Sigmoid colon (tissue), 7 donors: ENCODE results near the gene HAGH. TPM values are rescaled to one million over a fixed set of nuclear protein-coding genes. Genes with fewer than 3 reads are reported as not detected.

Source experiments
- DNase-seq: peaks from one replicate; pipeline ENCODE4 v3.0.0-alpha.2; 2019
- H3K27ac ChIP-seq, 4 donors: fragments of 200-600 bp; sonication (generic); one replicate each; pipeline ENCODE4 v1.5.1; 2016 to 2019; ENCODE audit warnings: mild to moderate bottlenecking in 1 of 4
- H3K27me3 ChIP-seq, 3 donors: fragments of 200-600 bp; sonication (generic); one replicate each; pipeline ENCODE4 v1.5.1; 2019; ENCODE audit warnings: mild to moderate bottlenecking in 1 of 3
- H3K36me3 ChIP-seq, 4 donors: fragments of 200-600 bp; sonication (generic); one replicate each; pipeline ENCODE4 v1.5.1; 2016 to 2019
- H3K4me1 ChIP-seq, 4 donors: fragments of 200-600 bp; sonication (generic); one replicate each; pipeline ENCODE4 v1.5.1; 2017 to 2019
- H3K4me3 ChIP-seq, 4 donors: fragments of 200-600 bp; sonication (generic); one replicate each; pipeline ENCODE4 v1.5.1; 2017 to 2019; ENCODE audit warnings: mild to moderate bottlenecking in 2 of 4, moderate library complexity in 1 of 4
- H3K9me3 ChIP-seq, 4 donors: fragments of 200-600 bp in 3 of 4; sonication (generic) in 3 of 4; one replicate each; pipeline versions ENCODE4 v1.5.1 to v1.6.1; 2013 to 2019
- EP300 ChIP-seq, 4 donors: sonication (generic); formaldehyde crosslinking; IDR thresholded peaks; one replicate each; pipeline ENCODE4 v1.6.1; 2017; ENCODE audit warnings: antibody characterized with exemption in 4 of 4
- POLR2A ChIP-seq, 2 donors: fragments of 450-650 bp; IDR thresholded peaks; one replicate each; pipeline ENCODE4 v1.6.1; 2016; ENCODE audit warnings: antibody characterized with exemption in 2 of 2, mild to moderate bottlenecking in 2 of 2, moderate library complexity in 2 of 2
- POLR2AphosphoS5 ChIP-seq, 4 donors: sonication (generic); formaldehyde crosslinking; IDR thresholded peaks; one replicate each; pipeline ENCODE4 v1.6.1; 2017; ENCODE audit warnings: antibody characterized with exemption in 4 of 4
- WGBS, 2 donors: extraction: QIAGEN DNeasy Blood & Tissue Kit; methylation state at CpG; one replicate each; pipeline ENCODE4 v1.1.7; 2013; 5-methylcytosine and 5-hydroxymethylcytosine counted together
- intact Hi-C: fragments of 100-400 bp; cut with DNase I; formaldehyde crosslinking; loops from one replicate; pipeline ENCODE4 v1.15.1; 2023
- polyA plus RNA-seq, 3 donors: library from polyadenylated mRNA; stranded (reverse); fragments of 200-250 nt; gene quantifications; one replicate each; pipeline ENCODE4 v1.2.3, GENCODE V29; 2013
- total RNA-seq, 4 donors: library from RNA; depleted of rRNA; stranded (reverse); fragments of >200 nt; gene quantifications; one replicate each; pipeline ENCODE4 v1.1.0, GENCODE V29; 2016
- TF ChIP-seq, protein P1 (sequence below), 4 experiments: fragments of 450-650 bp in 3 of 4; fragments of 200-600 bp in 1 of 4; IDR thresholded peaks; one replicate each; pipeline ENCODE4 v1.5.1; 2016 to 2019; ENCODE audit warnings: antibody characterized with exemption in 4 of 4, mild to moderate bottlenecking in 3 of 4, moderate library complexity in 2 of 4
- donor health status: healthy with polysubstance abuse.
- donor health status: Bipolar disorder and iron deficiency.
- donor health status: healthy.

The HAGH gene
- total and polyA plus RNA-seq, 7 donors: 54.1 to 163 (median 86.9) TPM

DNA sequence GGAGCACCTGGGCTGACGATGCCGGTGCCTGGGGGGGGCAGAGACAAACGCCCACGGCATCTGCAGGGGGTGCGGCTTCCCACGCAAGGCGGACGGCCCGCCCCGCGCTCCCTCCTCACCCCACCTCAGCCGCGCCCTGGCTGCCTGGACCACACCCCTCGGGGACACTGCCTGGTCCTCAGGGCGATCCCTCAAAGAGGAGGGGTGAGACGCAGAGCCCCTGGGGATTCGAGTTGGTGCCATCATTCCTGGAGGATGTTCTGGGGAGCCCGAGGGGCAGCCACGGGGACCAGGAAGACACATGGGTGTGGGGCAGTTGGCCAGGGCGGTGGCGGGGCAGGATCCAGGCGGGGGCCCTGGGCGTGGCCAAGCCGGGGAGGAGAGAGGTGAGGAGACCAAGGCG is 37.0 kb downstream of the HAGH start:
- intact Hi-C loops: no loop called here
- H3K4me3 ChIP-seq: no peak overlapping the region
- H3K4me1 ChIP-seq: peaks cover 0 to 14% (median 7%) of the 10 kb centered on the region in 4 donors
- no peaks in the 10 kb centered on the region for H3K9me3 ChIP-seq
- no peak for TF ChIP-seq POLR2A (IDR thresholded peaks at IDR 0.05)
- TF ChIP-seq, protein P1, sequence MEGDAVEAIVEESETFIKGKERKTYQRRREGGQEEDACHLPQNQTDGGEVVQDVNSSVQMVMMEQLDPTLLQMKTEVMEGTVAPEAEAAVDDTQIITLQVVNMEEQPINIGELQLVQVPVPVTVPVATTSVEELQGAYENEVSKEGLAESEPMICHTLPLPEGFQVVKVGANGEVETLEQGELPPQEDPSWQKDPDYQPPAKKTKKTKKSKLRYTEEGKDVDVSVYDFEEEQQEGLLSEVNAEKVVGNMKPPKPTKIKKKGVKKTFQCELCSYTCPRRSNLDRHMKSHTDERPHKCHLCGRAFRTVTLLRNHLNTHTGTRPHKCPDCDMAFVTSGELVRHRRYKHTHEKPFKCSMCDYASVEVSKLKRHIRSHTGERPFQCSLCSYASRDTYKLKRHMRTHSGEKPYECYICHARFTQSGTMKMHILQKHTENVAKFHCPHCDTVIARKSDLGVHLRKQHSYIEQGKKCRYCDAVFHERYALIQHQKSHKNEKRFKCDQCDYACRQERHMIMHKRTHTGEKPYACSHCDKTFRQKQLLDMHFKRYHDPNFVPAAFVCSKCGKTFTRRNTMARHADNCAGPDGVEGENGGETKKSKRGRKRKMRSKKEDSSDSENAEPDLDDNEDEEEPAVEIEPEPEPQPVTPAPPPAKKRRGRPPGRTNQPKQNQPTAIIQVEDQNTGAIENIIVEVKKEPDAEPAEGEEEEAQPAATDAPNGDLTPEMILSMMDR (IDR thresholded peaks at IDR 0.05): no peak
- TF ChIP-seq EP300 (IDR thresholded peaks at IDR 0.05): no peak
- TF ChIP-seq POLR2AphosphoS5 (IDR thresholded peaks at IDR 0.05): no peak
- 51 to 85% methylated on average over 25 of the region's 25 CpGs for WGBS, 2 donors
- no peaks in the 10 kb centered on the region for H3K27me3 ChIP-seq
- DNase-seq: peak; percentile 58
- peaks cover 0 to 61% (median 32%) of the 10 kb centered on the region in 4 donors for H3K36me3 ChIP-seq
- H3K27ac ChIP-seq: no peak overlapping the region

DNA sequence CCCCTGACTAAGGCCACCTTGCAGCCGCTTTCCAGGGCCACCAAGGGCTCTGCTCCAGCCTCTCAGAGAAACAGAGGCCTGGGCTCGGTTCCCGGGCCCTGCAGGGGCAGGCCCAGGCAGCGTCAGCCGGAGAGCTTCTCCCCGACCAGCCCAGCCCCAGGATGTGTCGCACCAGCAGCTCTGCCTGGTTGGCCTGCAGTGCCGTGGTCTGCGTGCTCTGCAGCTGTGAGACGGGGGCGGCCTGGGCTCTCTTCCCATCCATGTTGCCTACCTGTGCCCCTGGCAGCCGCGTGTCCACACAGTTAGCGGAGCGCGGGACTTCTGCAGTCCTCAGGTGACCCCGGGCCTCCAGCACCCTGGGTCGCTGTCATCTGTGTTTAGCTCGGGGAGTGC is 37.9 kb downstream of the HAGH start:
- Histone ChIP-seq H3K4me3 (no peak overlapping the region), H3K4me1 (peaks cover 0 to 23% (median 16%) of the 10 kb centered on the region in 4 donors), H3K36me3 (peaks cover 0 to 61% (median 32%) of the 10 kb centered on the region in 4 donors), H3K27ac (no peak overlapping the region), H3K27me3 (no peaks in the 10 kb centered on the region), H3K9me3 (no peaks in the 10 kb centered on the region)
- intact Hi-C loops: no loop called here
- TF ChIP-seq, protein P1 (IDR thresholded peaks at IDR 0.05): no peak
- no peak for TF ChIP-seq POLR2A (IDR thresholded peaks at IDR 0.05)
- TF ChIP-seq EP300 (IDR thresholded peaks at IDR 0.05): no peak
- TF ChIP-seq POLR2AphosphoS5 (IDR thresholded peaks at IDR 0.05): no peak
- WGBS, 2 donors: 78 to 87% methylated on average over 19 of the region's 19 CpGs
- DNase-seq: peak; percentile 58

DNA sequence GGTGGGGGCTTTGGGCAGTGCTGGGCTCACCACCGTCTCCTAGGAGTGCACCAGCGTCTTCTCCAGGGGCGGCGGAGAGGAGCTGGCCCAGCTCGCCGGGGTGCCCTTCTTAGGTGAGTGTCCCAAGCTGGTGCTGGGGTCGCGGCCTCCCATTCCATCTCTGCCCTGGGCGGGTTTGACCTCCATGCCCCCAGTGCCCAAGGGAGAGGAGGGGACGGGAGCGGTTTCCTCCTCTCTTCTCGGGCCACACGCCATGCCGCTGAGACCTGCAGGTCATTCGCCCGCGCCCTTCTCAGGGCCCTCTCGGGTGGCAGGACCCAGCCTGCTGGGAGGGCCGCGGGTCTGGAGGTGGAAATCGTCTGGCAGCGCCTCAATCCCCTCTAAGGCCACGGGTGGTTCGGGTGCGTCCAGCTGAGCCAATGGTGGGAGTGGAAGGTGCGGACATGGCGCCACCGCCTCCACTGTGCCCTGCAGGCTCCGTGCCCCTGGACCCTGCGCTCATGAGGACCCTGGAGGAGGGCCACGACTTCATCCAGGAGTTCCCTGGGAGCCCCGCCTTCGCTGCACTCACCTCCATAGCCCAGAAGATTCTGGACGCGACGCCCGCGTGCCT is 38.4 kb downstream of the HAGH start:
- WGBS, 2 donors: 94 to 95% methylated on average over 38 of the region's 38 CpGs
- H3K36me3 ChIP-seq: peaks cover 0 to 61% (median 32%) of the 10 kb centered on the region in 4 donors
- intact Hi-C loops: no loop called here

DNA sequence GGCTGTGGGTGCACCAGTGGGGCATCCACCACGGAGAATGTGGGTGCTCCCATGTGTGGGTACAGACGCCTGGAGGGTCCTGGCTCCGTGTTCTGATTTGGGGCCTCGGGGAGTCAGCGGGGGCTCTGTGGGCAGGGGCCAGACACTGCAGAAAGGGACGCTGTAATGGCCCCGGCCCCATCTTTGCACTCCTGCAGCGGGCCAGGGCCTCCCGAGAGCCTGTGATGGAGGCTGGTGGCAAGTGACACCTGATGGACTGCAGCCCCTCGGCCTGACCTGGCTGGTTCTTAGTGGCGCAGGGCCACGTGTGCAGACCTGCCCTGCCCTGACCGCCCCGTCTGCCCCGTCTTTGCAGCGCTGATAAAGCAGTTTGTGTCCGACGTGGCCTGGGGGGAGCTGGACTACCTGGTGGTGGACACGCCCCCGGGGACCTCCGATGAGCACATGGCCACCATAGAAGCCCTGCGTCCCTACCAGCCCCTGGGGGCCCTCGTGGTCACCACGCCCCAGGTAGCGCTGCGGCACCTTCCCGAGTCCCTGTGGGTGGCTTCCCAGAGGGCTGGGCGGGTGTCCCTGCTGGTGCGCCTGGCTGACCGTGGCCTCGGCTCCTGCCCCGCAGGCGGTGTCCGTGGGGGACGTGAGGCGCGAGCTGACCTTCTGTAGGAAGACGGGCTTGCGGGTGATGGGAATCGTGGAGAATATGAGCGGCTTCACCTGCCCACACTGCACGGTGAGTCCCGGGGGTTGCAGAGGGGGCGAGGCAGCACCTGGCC is 39.1 kb downstream of the HAGH start:
- Histone ChIP-seq H3K36me3 (peaks cover 0 to 61% (median 32%) of the 10 kb centered on the region in 4 donors), H3K9me3 (no peaks in the 10 kb centered on the region), H3K27ac (no peak overlapping the region), H3K4me3 (no peak overlapping the region), H3K27me3 (no peaks in the 10 kb centered on the region), H3K4me1 (peaks cover 0 to 28% (median 21%) of the 10 kb centered on the region in 4 donors)
- intact Hi-C loops: no loop called here
- WGBS, 2 donors: 94 to 96% methylated on average over 44 of the region's 44 CpGs
- TF ChIP-seq, protein P1 (IDR thresholded peaks at IDR 0.05): no peak
- TF ChIP-seq EP300 (IDR thresholded peaks at IDR 0.05) (no peak), POLR2A (IDR thresholded peaks at IDR 0.05) (no peak), POLR2AphosphoS5 (IDR thresholded peaks at IDR 0.05) (no peak)
- DNase-seq: no peak

More for the DNA sequence above, 38.4 kb downstream of the HAGH start:
- TF ChIP-seq, protein P1 (IDR thresholded peaks at IDR 0.05): no peak
- TF ChIP-seq POLR2AphosphoS5 (IDR thresholded peaks at IDR 0.05): no peak
- no peak for TF ChIP-seq POLR2A (IDR thresholded peaks at IDR 0.05)
- TF ChIP-seq EP300 (IDR thresholded peaks at IDR 0.05): no peak
- peaks cover 0 to 27% (median 21%) of the 10 kb centered on the region in 4 donors for H3K4me1 ChIP-seq
- no peaks in the 10 kb centered on the region for H3K27me3 ChIP-seq
- no peak overlapping the region for H3K4me3 ChIP-seq
- peak; percentile 65 for DNase-seq
- no peaks in the 10 kb centered on the region for H3K9me3 ChIP-seq
- no peak overlapping the region for H3K27ac ChIP-seq
